Uterus (tissue), 2 donors: ENCODE measurements around the gene HDHD3.

Experiments used
- CTCF ChIP-seq, 4 experiments: fragments of 200-600 bp in 2 of 4; fragments of 450-650 bp in 2 of 4; sonication (generic) in 2 of 4; IDR thresholded peaks; one replicate each; pipeline ENCODE4 v1.5.1; 2016 to 2019; ENCODE audit warnings: antibody characterized with exemption in 4 of 4, mild to moderate bottlenecking in 2 of 4, moderate library complexity in 1 of 4
- POLR2A ChIP-seq, 2 donors: fragments of 450-650 bp; IDR thresholded peaks; one replicate each; pipeline ENCODE4 v1.6.1; 2016; ENCODE audit warnings: antibody characterized with exemption in 2 of 2, mild to moderate bottlenecking in 1 of 2, moderate library complexity in 1 of 2

GRCh38 chr9:113331780-113332179 is 45.0 kb downstream of the HDHD3 start:
- TF ChIP-seq CTCF (IDR thresholded peaks at IDR 0.05) (no peak), POLR2A (IDR thresholded peaks at IDR 0.05) (no peak)
